SK-N-SH (cell line): ENCODE measurements around the gene GNG12. TPM values are rescaled to one million over a fixed set of nuclear protein-coding genes. Genes with fewer than 3 reads are reported as not detected.

Experiments used
- CTCF ChIA-PET: fragments of 300-600, 350-600 bp; formaldehyde crosslinking; extraction: SDS; loops from one replicate; lab custom pipeline; 2021; lab: Yijun Ruan, JAX
- POLR2A ChIA-PET: fragments of 350-600 bp; sonication (Branson Sonifier 250); formaldehyde crosslinking; extraction: SDS; loops from one replicate; lab custom pipeline; 2020; ENCODE audit warnings: antibody characterized with exemption, inconsistent platforms; lab: Yijun Ruan, JAX
- DNase-seq: peaks from one replicate; pipeline ENCODE4 v3.0.0; 2012
- H2AFZ ChIP-seq: fragments of 200-600 bp; sonication (generic); 2 replicates; pipeline ENCODE4 v1.8.1; 2016; ENCODE audit warnings: antibody characterized with exemption, mild to moderate bottlenecking, low read depth
- H3F3A ChIP-seq: fragments of 200-600 bp; sonication (generic); replicated peaks from 2 replicates; pipeline ENCODE3; 2016; ENCODE audit warnings: antibody characterized with exemption, mild to moderate bottlenecking; ENCODE audit not compliant: insufficient read depth
- H3K27ac ChIP-seq, 2 experiments: fragments of 200-500 bp in 1 of 2; fragments of 200-600 bp in 1 of 2; sonication (Bioruptor generic) in 1 of 2; sonication (generic), shearing (Covaris generic) in 1 of 2; 2 replicates each; pipeline versions ENCODE4 v1.5.1 to v1.6.1; 2014 to 2016; ENCODE audit warnings: low read depth in 2 of 2, inconsistent platforms in 1 of 2, low read length in 1 of 2, mild to moderate bottlenecking in 1 of 2, mixed read lengths in 1 of 2
- H3K27me3 ChIP-seq: fragments of 200-600 bp; sonication (generic), shearing (Covaris generic); 2 replicates; pipeline ENCODE4 v1.6.1; 2016; ENCODE audit warnings: mixed run types; ENCODE audit not compliant: insufficient read depth
- H3K36me3 ChIP-seq, 2 experiments: fragments of 200-500 bp in 1 of 2; fragments of 200-600 bp in 1 of 2; sonication (Bioruptor generic) in 1 of 2; sonication (generic) in 1 of 2; replicated peaks in 1 of 2; 2 replicates each; pipeline versions ENCODE3 to v1.5.1; 2014 to 2016; ENCODE audit warnings: low read length in 1 of 2, mild to moderate bottlenecking in 1 of 2; ENCODE audit not compliant: insufficient read depth in 2 of 2, control insufficient read depth in 1 of 2
- H3K4me1 ChIP-seq, 2 experiments: fragments of 200-500 bp in 1 of 2; fragments of 200-600 bp in 1 of 2; sonication (Bioruptor generic) in 1 of 2; sonication (generic), shearing (Covaris generic) in 1 of 2; 2 replicates each; pipeline versions ENCODE4 v1.5.1 to v1.6.1; 2014 to 2016; ENCODE audit warnings: low read depth in 1 of 2, low read length in 1 of 2, mixed run types in 1 of 2; ENCODE audit not compliant: insufficient read depth in 2 of 2, control insufficient read depth in 1 of 2
- H3K4me2 ChIP-seq: fragments of 200-600 bp; sonication (generic), shearing (Covaris generic); 2 replicates; pipeline ENCODE4 v1.6.1; 2017; ENCODE audit warnings: mixed run types
- H3K4me3 ChIP-seq, 2 experiments: fragments of 200-500 bp in 1 of 2; fragments of 200-600 bp in 1 of 2; sonication (Bioruptor generic) in 1 of 2; sonication (generic), shearing (Covaris generic) in 1 of 2; 2 replicates each; pipeline versions ENCODE4 v1.5.1 to v1.8.1; 2014 to 2016; ENCODE audit warnings: low read depth in 2 of 2, inconsistent platforms in 1 of 2, low read length in 1 of 2, mild to moderate bottlenecking in 1 of 2, mixed read lengths in 1 of 2, moderate library complexity in 1 of 2
- H3K79me2 ChIP-seq: fragments of 200-600 bp; sonication (generic); 2 replicates; pipeline ENCODE4 v1.8.1; 2017; ENCODE audit warnings: mild to moderate bottlenecking; ENCODE audit not compliant: insufficient read depth
- H3K9ac ChIP-seq: fragments of 200-600 bp; sonication (generic); 2 replicates; pipeline ENCODE4 v1.6.1; 2017; ENCODE audit warnings: mixed run types
- H3K9me2 ChIP-seq: fragments of 200-600 bp; sonication (generic); 2 replicates; pipeline ENCODE4 v1.6.1; 2017; ENCODE audit warnings: mixed run types
- H3K9me3 ChIP-seq: fragments of 200-600 bp; sonication (generic); 2 replicates; pipeline ENCODE4 v1.6.1; 2017; ENCODE audit warnings: mixed run types, mild to moderate bottlenecking, moderate library complexity
- H4K20me1 ChIP-seq: fragments of 200-600 bp; sonication (generic); 2 replicates; pipeline ENCODE4 v1.6.1; 2017; ENCODE audit warnings: mild to moderate bottlenecking, mixed run types; ENCODE audit not compliant: insufficient read depth
- CTCF ChIP-seq: fragments of 200-600 bp; sonication (generic); IDR thresholded peaks from 2 replicates; pipeline ENCODE4 v1.6.1; 2017; ENCODE audit warnings: antibody characterized with exemption, mild to moderate bottlenecking, moderate library complexity
- ELF1 ChIP-seq: IDR thresholded peaks from 2 replicates; pipeline ENCODE4 v1.4.0; 2012
- EP300 ChIP-seq, 2 experiments: IDR thresholded peaks; 2 replicates each; pipeline versions ENCODE4 v1.4.0 to v1.6.1; 2012; ENCODE audit warnings: borderline replicate concordance in 1 of 2, low read depth in 1 of 2, low read length in 1 of 2
- EZH2phosphoT487 ChIP-seq: fragments of 200-600 bp; sonication (generic); IDR thresholded peaks from 2 replicates; pipeline ENCODE4 v1.6.1; 2017; ENCODE audit warnings: low read depth, mixed run types, mild to moderate bottlenecking, antibody characterized with exemption, moderate library complexity, borderline replicate concordance
- FOSL2 ChIP-seq: IDR thresholded peaks from 2 replicates; pipeline ENCODE4 v1.4.0; 2012; ENCODE audit warnings: low read depth, mild to moderate bottlenecking, moderate library complexity, borderline replicate concordance
- FOXJ3 ChIP-seq: sonication (generic); formaldehyde crosslinking; IDR thresholded peaks from 2 replicates; pipeline ENCODE4 v1.5.1; 2020; ENCODE audit warnings: mild to moderate bottlenecking, missing genetic modification reagents
- JUND ChIP-seq: IDR thresholded peaks from 2 replicates; pipeline ENCODE4 v1.4.0; 2012
- MAX ChIP-seq: IDR thresholded peaks from 2 replicates; pipeline ENCODE4 v1.4.0; 2012; ENCODE audit warnings: low read depth
- MEF2A ChIP-seq: IDR thresholded peaks from 2 replicates; pipeline ENCODE4 v1.4.0; 2012; ENCODE audit warnings: low read depth, borderline replicate concordance
- NFIC ChIP-seq: IDR thresholded peaks from 2 replicates; pipeline ENCODE4 v1.4.0; 2012; ENCODE audit warnings: borderline replicate concordance
- PBX3 ChIP-seq: IDR thresholded peaks from 2 replicates; pipeline ENCODE4; 2012
- REST ChIP-seq: IDR thresholded peaks from 2 replicates; pipeline ENCODE4 v1.6.1; 2012; ENCODE audit warnings: mild to moderate bottlenecking, low read depth, low read length, moderate library complexity
- RFX5 ChIP-seq: IDR thresholded peaks from 2 replicates; pipeline ENCODE4 v1.6.1; 2012; ENCODE audit warnings: mild to moderate bottlenecking, improper control_type of control experiment, low read length
- RXRA ChIP-seq: IDR thresholded peaks from 2 replicates; pipeline ENCODE4 v1.4.0; 2012; ENCODE audit warnings: low read depth, mild to moderate bottlenecking, borderline replicate concordance
- SIN3A ChIP-seq: IDR thresholded peaks from 2 replicates; pipeline ENCODE4 v1.6.1; 2012; ENCODE audit warnings: low read depth, mild to moderate bottlenecking, low read length, moderate library complexity, borderline replicate concordance
- TAF1 ChIP-seq: IDR thresholded peaks from 2 replicates; pipeline ENCODE4 v1.6.1; 2012; ENCODE audit warnings: low read depth, mild to moderate bottlenecking, low read length, moderate library complexity, borderline replicate concordance
- USF1 ChIP-seq: IDR thresholded peaks from 2 replicates; pipeline ENCODE4 v1.4.0; 2012; ENCODE audit warnings: low read depth, borderline replicate concordance
- YY1 ChIP-seq: IDR thresholded peaks from 2 replicates; pipeline ENCODE4 v1.4.0; 2012; ENCODE audit warnings: low read depth, mild to moderate bottlenecking
- ZBTB33 ChIP-seq: IDR thresholded peaks from 2 replicates; pipeline ENCODE4 v1.4.0; 2012; ENCODE audit warnings: low read depth, borderline replicate concordance
- WGBS: methylation state at CpG from one replicate; pipeline ENCODE4 v1.1.6; 2017; ENCODE audit warnings: low lambda C conversion rate; 5-methylcytosine and 5-hydroxymethylcytosine counted together
- polyA plus RNA-seq, 3 experiments: library from polyadenylated mRNA; depleted of rRNA; stranded (reverse); fragments of >200 nt; gene quantifications; 2 replicates each; pipeline ENCODE4 v1.2.3, GENCODE V29; 2012

Gene GNG12
- polyA plus RNA-seq, 1 of the 3 experiments (the other 2 are of a cell fraction) = 41.2 TPM

GRCh38 chr1:67830928-67831830, 2.1 kb downstream of the GNG12 start:
- H3K4me1 ChIP-seq = peaks cover 0 to 20% of the 10 kb centered on the region in 2 experiments; a peak in 3 of 4 replicates
- H3K4me2 ChIP-seq = peak overlapping the region; percentile 88
- no peak for DNase-seq
- H3K27me3 ChIP-seq = no peaks in the 10 kb centered on the region
- TF ChIP-seq EP300 (IDR thresholded peaks at IDR 0.05; ENCODE audit: borderline replicate concordance in 1 of 2, low read depth in 1 of 2, low read length in 1 of 2) (no peak), YY1 (no peak), RXRA (no peak), ELF1 (no peak), MAX (no peak), ZBTB33 (no peak), FOSL2 (no peak), SIN3A (no peak), CTCF (no peak), NFIC (no peak), JUND (no peak), EZH2phosphoT487 (no peak), RFX5 (no peak), MEF2A (no peak), USF1 (no peak), TAF1 (no peak), REST (no peak), PBX3 (no peak), FOXJ3 (CRISPR knock-in tag) (no peak)
- peaks cover 15 to 25% of the 10 kb centered on the region in 2 experiments for H3K36me3 ChIP-seq
- H3K27ac ChIP-seq = peak overlapping the region; percentile 84 to 87
- peaks cover 4% of the 10 kb centered on the region for H3F3A ChIP-seq
- ChIA-PET CTCF (interaction anchor here (0.7 to 5.7 kb wide), 9 partner anchors 8 to 286 kb away, joined by 3 to 26 read pairs (median 4); no protein-coding TSS in a partner anchor), POLR2A (interaction anchor here (0.5 kb wide), 1 partner anchor 152 kb away, joined by 3 read pairs; no protein-coding TSS in a partner anchor)
- H3K9ac ChIP-seq = peak overlapping the region; percentile 89
- H2AFZ ChIP-seq = no peak overlapping the region; the same call in 1 of the 2 replicates
- peaks cover 30% of the 10 kb centered on the region for H4K20me1 ChIP-seq
- peaks cover 78% of the 10 kb centered on the region for H3K79me2 ChIP-seq
- H3K9me2 ChIP-seq = no peaks in the 10 kb centered on the region
- 19% methylated on average over 7 of the region's 7 CpGs for WGBS
- no peaks in the 10 kb centered on the region for H3K9me3 ChIP-seq
- peak overlapping the region; percentile 77 to 91 for H3K4me3 ChIP-seq
